ENCODE measurements around the gene GIN1. TPM values are rescaled to one million over a fixed set of nuclear protein-coding genes. Genes with fewer than 3 reads are reported as not detected.
"Not testable (repeated sequence)": the region's sequence is repeated elsewhere in the genome, so short reads cannot be mapped to it uniquely, and the experiment has no call there.

Gene GIN1
- total RNA-seq, 4 donors from 2014 or later = 5.5 to 10.3 (median 6.0) TPM

DNA sequence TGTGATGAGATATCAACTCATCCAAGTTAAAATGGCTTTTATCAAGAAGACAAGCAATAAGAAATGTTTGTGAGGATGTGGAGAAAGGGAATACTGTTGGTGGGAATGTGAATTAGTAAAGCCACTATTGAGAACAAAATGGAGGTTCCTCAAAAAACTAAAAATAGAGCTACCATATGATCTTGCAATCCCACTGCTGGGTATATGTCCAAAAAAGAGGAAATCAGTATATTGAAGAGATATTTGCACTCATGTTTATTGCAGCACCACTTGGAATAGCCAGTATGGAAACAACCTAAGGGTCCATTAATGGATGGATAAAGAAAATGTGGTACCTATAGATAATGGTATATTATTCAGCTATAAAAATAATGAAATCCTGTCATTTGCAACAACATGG lies 25.3 kb upstream of the GIN1 start:
- H3K36me3 ChIP-seq = peaks cover 3 to 47% of the 10 kb centered on the region in 2 donors
- H3K4me1 ChIP-seq = no peaks in the 10 kb centered on the region
- H3K27me3 ChIP-seq = no peaks in the 10 kb centered on the region
- H3K9me3 ChIP-seq = no peaks in the 10 kb centered on the region
- TF ChIP-seq POLR2AphosphoS5 (IDR thresholded peaks at IDR 0.05) = no peak
- ATAC-seq = no peak
- H3K4me3 ChIP-seq = no peak overlapping the region
- H3K27ac ChIP-seq = no peak overlapping the region

DNA sequence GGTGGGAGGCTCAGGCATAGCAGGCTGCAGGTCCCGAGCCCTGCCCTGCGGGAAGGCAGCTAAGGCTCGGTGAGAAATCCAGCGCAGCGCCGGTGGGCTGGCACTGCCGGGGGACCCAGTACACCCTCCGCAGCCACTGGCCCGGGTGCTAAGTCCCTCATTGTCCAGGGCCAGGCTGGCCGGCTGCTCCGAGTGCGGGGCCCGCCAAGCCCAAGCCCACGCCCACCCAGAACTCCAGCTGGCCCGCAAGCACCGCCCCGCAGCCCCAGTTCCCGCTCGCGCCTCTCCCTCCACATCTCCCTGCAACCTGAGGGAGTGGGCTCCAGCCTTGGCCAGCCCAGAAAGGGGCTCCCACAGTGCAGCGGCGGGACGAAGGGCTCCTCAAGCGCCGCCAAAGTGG lies 22.2 kb upstream of the GIN1 start:
- no CpG with 5 or more reads among the region's 25 CpGs for WGBS, 2 donors (ENCODE audit: low coverage in 1 of 2)

DNA sequence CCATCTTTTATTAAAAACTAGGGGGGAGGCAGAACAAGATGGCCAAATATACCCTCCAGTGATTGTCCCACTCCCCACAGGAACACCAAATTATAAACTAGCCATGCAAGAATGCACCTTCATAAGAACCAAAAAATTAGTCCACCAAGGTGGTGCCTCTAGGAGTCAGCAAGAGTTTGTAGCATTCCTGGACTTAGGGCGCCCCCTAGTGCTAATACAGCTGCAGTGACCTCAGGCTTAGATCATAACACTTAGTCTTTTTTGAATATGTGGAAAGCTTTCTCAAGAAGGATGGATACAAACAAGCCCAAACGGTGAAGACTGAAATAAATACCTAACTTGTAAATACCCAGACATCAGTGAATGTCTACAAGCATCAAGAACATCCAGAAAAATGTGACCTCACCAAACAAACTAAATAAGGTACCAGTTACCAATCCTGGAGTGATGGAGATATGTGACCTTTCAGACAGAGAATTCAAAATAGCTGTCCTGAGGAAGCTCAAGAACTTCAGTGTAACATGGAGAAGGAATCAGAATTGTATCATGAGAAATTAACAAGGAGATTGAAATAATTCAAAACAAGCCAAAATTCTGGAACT lies 19.4 kb upstream of the GIN1 start:
- TF ChIP-seq, protein P1, sequence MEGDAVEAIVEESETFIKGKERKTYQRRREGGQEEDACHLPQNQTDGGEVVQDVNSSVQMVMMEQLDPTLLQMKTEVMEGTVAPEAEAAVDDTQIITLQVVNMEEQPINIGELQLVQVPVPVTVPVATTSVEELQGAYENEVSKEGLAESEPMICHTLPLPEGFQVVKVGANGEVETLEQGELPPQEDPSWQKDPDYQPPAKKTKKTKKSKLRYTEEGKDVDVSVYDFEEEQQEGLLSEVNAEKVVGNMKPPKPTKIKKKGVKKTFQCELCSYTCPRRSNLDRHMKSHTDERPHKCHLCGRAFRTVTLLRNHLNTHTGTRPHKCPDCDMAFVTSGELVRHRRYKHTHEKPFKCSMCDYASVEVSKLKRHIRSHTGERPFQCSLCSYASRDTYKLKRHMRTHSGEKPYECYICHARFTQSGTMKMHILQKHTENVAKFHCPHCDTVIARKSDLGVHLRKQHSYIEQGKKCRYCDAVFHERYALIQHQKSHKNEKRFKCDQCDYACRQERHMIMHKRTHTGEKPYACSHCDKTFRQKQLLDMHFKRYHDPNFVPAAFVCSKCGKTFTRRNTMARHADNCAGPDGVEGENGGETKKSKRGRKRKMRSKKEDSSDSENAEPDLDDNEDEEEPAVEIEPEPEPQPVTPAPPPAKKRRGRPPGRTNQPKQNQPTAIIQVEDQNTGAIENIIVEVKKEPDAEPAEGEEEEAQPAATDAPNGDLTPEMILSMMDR (IDR thresholded peaks at IDR 0.05) = peak; percentile 64 to 85 (median 79)
- TF ChIP-seq POLR2A (IDR thresholded peaks at IDR 0.05) (no peak), POLR2AphosphoS5 (IDR thresholded peaks at IDR 0.05) (no peak)
- Histone ChIP-seq H3K4me3 (no peak overlapping the region), H3K27me3 (no peaks in the 10 kb centered on the region), H3K4me1 (no peaks in the 10 kb centered on the region), H3K36me3 (peaks cover 0 to 70% of the 10 kb centered on the region in 2 donors), H3K9me3 (no peaks in the 10 kb centered on the region), H3K27ac (no peak overlapping the region)
- WGBS, 2 donors (ENCODE audit: low coverage in 1 of 2) = 0% methylated on average over 2 of the region's 2 CpGs; no CpG with 5 or more reads in 1 of the 2 donors
- peak; percentile 71 for ATAC-seq

More for the DNA sequence above, 22.2 kb upstream of the GIN1 start:
- H3K9me3 ChIP-seq, H3K4me1 ChIP-seq, H3K4me3 ChIP-seq, H3K27me3 ChIP-seq, H3K27ac ChIP-seq, ATAC-seq: not testable (repeated sequence)
- peaks cover 0 to 46% of the 10 kb centered on the region in 2 donors for H3K36me3 ChIP-seq

DNA sequence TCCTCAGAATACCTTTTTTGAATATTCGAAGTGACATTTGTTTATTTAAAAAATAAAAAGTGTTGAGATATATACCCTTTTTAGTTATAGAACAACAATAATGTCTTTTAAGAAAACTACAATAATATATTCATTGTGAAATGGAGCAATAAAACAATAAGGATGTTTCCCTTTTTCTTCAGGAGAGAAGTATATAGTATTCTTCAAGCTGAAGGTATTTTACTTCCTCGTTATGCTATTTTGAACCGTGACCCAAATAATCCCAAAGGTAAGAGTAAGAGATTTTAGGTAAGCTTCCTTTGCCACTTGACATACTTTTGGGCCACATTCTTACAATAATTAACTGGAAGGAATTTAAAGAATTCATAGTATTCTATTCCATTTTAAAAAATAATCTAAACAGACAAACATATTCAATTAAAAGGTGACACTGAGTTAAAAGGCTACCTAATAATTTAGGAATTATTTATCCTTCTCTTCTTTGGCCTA lies 18.3 kb upstream of the GIN1 start:
- no peak overlapping the region for H3K4me3 ChIP-seq
- H3K4me1 ChIP-seq = peaks cover 0 to 1% (median 0%) of the 10 kb centered on the region in 3 donors
- no peaks in the 10 kb centered on the region for H3K9me3 ChIP-seq
- ATAC-seq = no peak
- TF ChIP-seq POLR2AphosphoS5 (IDR thresholded peaks at IDR 0.05) (no peak), EP300 (IDR thresholded peaks at IDR 0.05) (no peak), POLR2A (IDR thresholded peaks at IDR 0.05) (no peak)
- TF ChIP-seq, protein P1 (IDR thresholded peaks at IDR 0.05) = no peak
- H3K36me3 ChIP-seq = peaks cover 0 to 68% of the 10 kb centered on the region in 2 donors
- WGBS, 2 donors (ENCODE audit: low coverage in 1 of 2) = 84 to 93% methylated on average over 3 of the region's 3 CpGs
- no peak overlapping the region for H3K27ac ChIP-seq
- H3K27me3 ChIP-seq = no peaks in the 10 kb centered on the region

DNA sequence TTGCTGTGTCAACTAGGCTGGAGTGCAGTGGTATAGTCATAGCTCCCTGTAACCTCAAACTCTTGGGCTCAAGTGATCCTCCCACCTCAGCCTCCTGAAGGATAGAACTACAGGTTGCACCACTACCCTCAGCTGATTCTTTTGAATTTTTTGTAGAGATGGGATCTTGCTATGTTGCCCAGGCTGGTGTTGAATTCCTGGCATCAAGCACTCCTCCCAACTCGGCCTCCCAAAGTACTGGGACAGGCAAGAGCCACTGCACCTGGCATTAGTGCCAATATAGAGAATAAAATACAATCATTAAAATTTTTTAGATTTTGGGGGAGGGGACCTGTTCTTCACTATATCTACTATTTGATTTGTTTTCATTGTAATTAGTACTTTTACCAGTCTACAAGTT lies 15.5 kb upstream of the GIN1 start:
- Histone ChIP-seq H3K36me3 (peaks cover 0 to 48% of the 10 kb centered on the region in 2 donors), H3K27ac (no peak overlapping the region), H3K4me1 (peaks cover 0 to 9% (median 0%) of the 10 kb centered on the region in 3 donors), H3K27me3 (no peaks in the 10 kb centered on the region), H3K9me3 (no peaks in the 10 kb centered on the region), H3K4me3 (no peak overlapping the region)
- TF ChIP-seq POLR2AphosphoS5 (IDR thresholded peaks at IDR 0.05) (no peak), POLR2A (IDR thresholded peaks at IDR 0.05) (no peak)
- TF ChIP-seq, protein P1 (IDR thresholded peaks at IDR 0.05) = no peak
- 100% methylated on average over 1 of the region's 1 CpG; no CpG with 5 or more reads in 1 of the 2 donors for WGBS, 2 donors (ENCODE audit: low coverage in 1 of 2)
- ATAC-seq = no peak

DNA sequence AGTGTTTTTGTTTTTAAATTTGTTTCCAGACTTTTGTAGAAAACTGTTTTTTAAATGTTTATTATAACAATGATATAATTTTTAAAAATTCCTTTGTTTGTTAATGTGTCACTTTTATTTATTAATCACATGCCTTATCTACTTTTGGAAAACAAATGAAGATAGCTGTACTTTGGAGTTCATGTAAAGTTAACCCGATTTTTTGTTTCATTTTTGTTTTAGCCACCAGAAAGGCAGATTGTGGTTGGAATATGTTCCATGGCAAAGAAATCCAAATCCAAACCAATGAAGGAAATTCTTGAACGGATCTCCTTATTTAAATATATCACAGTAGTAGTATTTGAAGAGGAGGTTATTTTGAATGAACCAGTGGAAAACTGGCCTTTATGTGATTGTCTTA lies 13.3 kb upstream of the GIN1 start:
- no peak for ATAC-seq
- Histone ChIP-seq H3K36me3 (peaks cover 0 to 37% of the 10 kb centered on the region in 2 donors), H3K27me3 (no peaks in the 10 kb centered on the region), H3K9me3 (no peaks in the 10 kb centered on the region), H3K4me3 (no peak overlapping the region), H3K4me1 (peaks cover 0 to 9% (median 0%) of the 10 kb centered on the region in 3 donors), H3K27ac (no peak overlapping the region)
- WGBS, 2 donors (ENCODE audit: low coverage in 1 of 2) = 20 to 67% methylated on average over 2 of the region's 2 CpGs
- TF ChIP-seq, protein P1 (IDR thresholded peaks at IDR 0.05) = no peak
- no peak for TF ChIP-seq POLR2A (IDR thresholded peaks at IDR 0.05)
- TF ChIP-seq EP300 (IDR thresholded peaks at IDR 0.05) = no peak
- TF ChIP-seq POLR2AphosphoS5 (IDR thresholded peaks at IDR 0.05) = no peak
